MM.1S (cell line): ENCODE data around the gene FBXO46.

Experiments
- EZH2 ChIP-seq: fragments of 300-600 bp; sonication (generic); optimal IDR thresholded peaks from 2 replicates; pipeline ENCODE3; 2017; ENCODE audit warnings: low read depth, mild to moderate bottlenecking, antibody characterized with exemption, low read length, mixed read lengths
- EZH2phosphoT487 ChIP-seq: fragments of 300-600 bp; sonication (generic); IDR thresholded peaks from 2 replicates; pipeline ENCODE4 v1.6.1; 2018; ENCODE audit warnings: antibody characterized with exemption, low read length
- TF ChIP-seq, protein P1 (sequence below): fragments of 300-600 bp; sonication (generic); IDR thresholded peaks from 2 replicates; pipeline ENCODE4 v1.5.1; 2016; ENCODE audit warnings: antibody characterized with exemption, low read length, mixed read lengths

DNA sequence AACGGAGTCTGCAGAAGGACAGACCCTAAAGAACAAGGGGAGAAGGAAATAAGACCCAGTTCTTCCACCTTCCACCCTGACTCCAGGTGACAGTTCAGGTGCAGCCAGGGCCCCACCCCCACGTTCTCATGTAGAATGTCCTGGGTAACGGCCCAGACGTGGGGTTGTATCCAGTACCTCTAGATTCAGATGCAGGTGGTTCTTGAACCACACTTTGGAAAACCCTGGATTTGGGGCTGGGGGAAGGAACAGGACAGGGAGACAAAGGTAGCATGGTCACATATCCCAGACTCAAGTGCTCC, 49.4 kb upstream of the FBXO46 start:
- TF ChIP-seq, protein P1, sequence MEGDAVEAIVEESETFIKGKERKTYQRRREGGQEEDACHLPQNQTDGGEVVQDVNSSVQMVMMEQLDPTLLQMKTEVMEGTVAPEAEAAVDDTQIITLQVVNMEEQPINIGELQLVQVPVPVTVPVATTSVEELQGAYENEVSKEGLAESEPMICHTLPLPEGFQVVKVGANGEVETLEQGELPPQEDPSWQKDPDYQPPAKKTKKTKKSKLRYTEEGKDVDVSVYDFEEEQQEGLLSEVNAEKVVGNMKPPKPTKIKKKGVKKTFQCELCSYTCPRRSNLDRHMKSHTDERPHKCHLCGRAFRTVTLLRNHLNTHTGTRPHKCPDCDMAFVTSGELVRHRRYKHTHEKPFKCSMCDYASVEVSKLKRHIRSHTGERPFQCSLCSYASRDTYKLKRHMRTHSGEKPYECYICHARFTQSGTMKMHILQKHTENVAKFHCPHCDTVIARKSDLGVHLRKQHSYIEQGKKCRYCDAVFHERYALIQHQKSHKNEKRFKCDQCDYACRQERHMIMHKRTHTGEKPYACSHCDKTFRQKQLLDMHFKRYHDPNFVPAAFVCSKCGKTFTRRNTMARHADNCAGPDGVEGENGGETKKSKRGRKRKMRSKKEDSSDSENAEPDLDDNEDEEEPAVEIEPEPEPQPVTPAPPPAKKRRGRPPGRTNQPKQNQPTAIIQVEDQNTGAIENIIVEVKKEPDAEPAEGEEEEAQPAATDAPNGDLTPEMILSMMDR = no peak
- TF ChIP-seq EZH2 (no peak), EZH2phosphoT487 (no peak)
